ENCODE measurements around the gene FOXP3.
"Not testable (repeated sequence)": the region's sequence is repeated elsewhere in the genome, so short reads cannot be mapped to it uniquely, and the experiment has no call there.

The FOXP3 gene

GRCh38 chrX:49264460-49264859 lies at the start of gene FOXP3:
Gene FOXP3 (minus strand): TSS chrX:49264710. CDS start chrX:49258505, 6,205 bp downstream.
- no peak for DNase-seq (ENCODE audit: low read depth)

- DNase-seq (ENCODE audit: low read depth), result no peak
These were observed 47.7 kb upstream of the FOXP3 start for GRCh38 chrX:49312176-49312575.

- no peak for DNase-seq (ENCODE audit: low read depth)
These were observed 45.9 kb upstream of the FOXP3 start for GRCh38 chrX:49310371-49310770.

GRCh38 chrX:49309401-49309981 lies 45.0 kb upstream of the FOXP3 start:
- DNase-seq (ENCODE audit: low read depth), result no peak

- peak; percentile 3 for DNase-seq (ENCODE audit: low read depth)
These were observed 44.2 kb upstream of the FOXP3 start for GRCh38 chrX:49308604-49309269.

- not testable (repeated sequence) for DNase-seq (ENCODE audit: low read depth)
These were observed 43.3 kb upstream of the FOXP3 start for GRCh38 chrX:49307775-49308174.

- DNase-seq (ENCODE audit: low read depth), result no peak
These were observed 38.8 kb upstream of the FOXP3 start, which contains the start of gene GAGE10 for GRCh38 chrX:49303346-49303745. Gene GAGE10 (plus strand): TSS chrX:49303646. CDS start chrX:49304860, 1,214 bp downstream.

- DNase-seq (ENCODE audit: low read depth), result no peak
These were observed 36.2 kb upstream of the FOXP3 start for GRCh38 chrX:49300703-49301102.

- not testable (repeated sequence) for DNase-seq (ENCODE audit: low read depth)
These were observed 34.8 kb upstream of the FOXP3 start for GRCh38 chrX:49299293-49299692.

GRCh38 chrX:49292400-49293362 lies 28.2 kb upstream of the FOXP3 start:
- no peak for DNase-seq (ENCODE audit: low read depth)

GRCh38 chrX:49291615-49292337 lies 27.3 kb upstream of the FOXP3 start:
- no peak for DNase-seq (ENCODE audit: low read depth)

- DNase-seq (ENCODE audit: low read depth), result no peak
These were observed 25.7 kb upstream of the FOXP3 start for GRCh38 chrX:49290215-49290614.

- no peak for DNase-seq (ENCODE audit: low read depth)
These were observed 23.2 kb upstream of the FOXP3 start for GRCh38 chrX:49287665-49288064.

- no peak for DNase-seq (ENCODE audit: low read depth)
These were observed 22.1 kb upstream of the FOXP3 start for GRCh38 chrX:49286581-49286980.

GRCh38 chrX:49286136-49286535 lies 21.6 kb upstream of the FOXP3 start:
- no peak for DNase-seq (ENCODE audit: low read depth)

- DNase-seq (ENCODE audit: low read depth), result no peak
These were observed 19.7 kb upstream of the FOXP3 start for GRCh38 chrX:49284212-49284611.

- DNase-seq (ENCODE audit: low read depth), result no peak
These were observed 18.1 kb upstream of the FOXP3 start for GRCh38 chrX:49282647-49283011.

GRCh38 chrX:49278081-49278480 lies 13.6 kb upstream of the FOXP3 start:
- no peak for DNase-seq (ENCODE audit: low read depth)

- DNase-seq (ENCODE audit: low read depth), result no peak
These were observed 13.0 kb upstream of the FOXP3 start for GRCh38 chrX:49277535-49277830.

- no peak for DNase-seq (ENCODE audit: low read depth)
These were observed 12.4 kb upstream of the FOXP3 start for GRCh38 chrX:49276671-49277534.

- no peak for DNase-seq (ENCODE audit: low read depth)
These were observed 11.7 kb upstream of the FOXP3 start for GRCh38 chrX:49276207-49276606.
